D721Med (cell line): Measurements from ENCODE around the gene WRNIP1.

Experiments used
- DNase-seq: peaks from one replicate; pipeline ENCODE4 v3.0.0; 2011; ENCODE audit warnings: low spot score; ENCODE audit not compliant: insufficient read length
- FAIRE-seq: peaks from 2 replicates; lab custom pipeline; 2011; peaks lifted over from hg19 to GRCh38; lab: Jason Lieb, UNC
- TF ChIP-seq, protein P1 (sequence below): IDR thresholded peaks from 2 replicates; pipeline ENCODE4 v1.5.1; 2012; ENCODE audit warnings: mild to moderate bottlenecking, control low read depth; ENCODE audit not compliant: insufficient read depth; ENCODE audit errors: missing control alignments

Gene WRNIP1

DNA sequence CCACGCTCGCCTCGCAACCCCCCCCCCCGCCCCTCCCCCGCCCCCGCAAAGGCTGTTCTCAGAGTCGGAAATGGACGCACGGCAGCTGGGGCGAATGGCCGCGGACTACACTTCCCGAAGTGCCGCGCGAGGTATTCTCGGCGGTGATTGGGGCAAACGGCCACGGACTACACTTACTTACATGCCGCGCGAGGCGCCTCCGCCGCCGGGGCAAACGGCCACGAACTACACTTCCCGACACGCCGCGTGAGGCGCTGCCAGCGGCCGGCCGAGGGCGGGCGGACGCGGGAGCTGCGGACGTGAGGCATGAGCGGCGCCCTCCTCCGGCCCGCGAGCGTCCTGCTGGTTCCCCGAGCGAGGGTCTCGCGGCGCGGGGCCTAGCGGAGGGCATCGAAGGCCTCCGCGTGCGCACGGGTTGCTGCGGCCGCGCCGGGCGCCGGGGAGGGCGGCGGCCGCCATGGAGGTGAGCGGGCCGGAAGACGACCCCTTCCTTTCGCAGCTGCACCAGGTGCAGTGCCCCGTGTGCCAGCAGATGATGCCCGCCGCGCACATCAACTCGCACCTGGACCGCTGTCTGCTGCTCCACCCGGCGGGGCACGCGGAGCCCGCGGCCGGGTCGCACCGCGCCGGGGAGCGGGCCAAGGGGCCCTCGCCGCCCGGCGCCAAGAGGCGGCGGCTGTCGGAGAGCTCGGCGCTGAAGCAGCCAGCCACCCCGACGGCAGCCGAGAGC, at the start of gene WRNIP1:
WRNIP1 (plus strand) TSS at position 228 of the 730 bp plus-strand sequence; CDS start at position 458, 230 bp downstream.
- TF ChIP-seq, protein P1, sequence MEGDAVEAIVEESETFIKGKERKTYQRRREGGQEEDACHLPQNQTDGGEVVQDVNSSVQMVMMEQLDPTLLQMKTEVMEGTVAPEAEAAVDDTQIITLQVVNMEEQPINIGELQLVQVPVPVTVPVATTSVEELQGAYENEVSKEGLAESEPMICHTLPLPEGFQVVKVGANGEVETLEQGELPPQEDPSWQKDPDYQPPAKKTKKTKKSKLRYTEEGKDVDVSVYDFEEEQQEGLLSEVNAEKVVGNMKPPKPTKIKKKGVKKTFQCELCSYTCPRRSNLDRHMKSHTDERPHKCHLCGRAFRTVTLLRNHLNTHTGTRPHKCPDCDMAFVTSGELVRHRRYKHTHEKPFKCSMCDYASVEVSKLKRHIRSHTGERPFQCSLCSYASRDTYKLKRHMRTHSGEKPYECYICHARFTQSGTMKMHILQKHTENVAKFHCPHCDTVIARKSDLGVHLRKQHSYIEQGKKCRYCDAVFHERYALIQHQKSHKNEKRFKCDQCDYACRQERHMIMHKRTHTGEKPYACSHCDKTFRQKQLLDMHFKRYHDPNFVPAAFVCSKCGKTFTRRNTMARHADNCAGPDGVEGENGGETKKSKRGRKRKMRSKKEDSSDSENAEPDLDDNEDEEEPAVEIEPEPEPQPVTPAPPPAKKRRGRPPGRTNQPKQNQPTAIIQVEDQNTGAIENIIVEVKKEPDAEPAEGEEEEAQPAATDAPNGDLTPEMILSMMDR, result peak; percentile 52
- DNase-seq, result peak; percentile 71
- FAIRE-seq, result no peak

- DNase-seq (no peak), FAIRE-seq (no peak)
- TF ChIP-seq, protein P1, result no peak
These were observed 49.5 kb upstream of the WRNIP1 start for GRCh38 chr6:2715737-2716136.

DNA sequence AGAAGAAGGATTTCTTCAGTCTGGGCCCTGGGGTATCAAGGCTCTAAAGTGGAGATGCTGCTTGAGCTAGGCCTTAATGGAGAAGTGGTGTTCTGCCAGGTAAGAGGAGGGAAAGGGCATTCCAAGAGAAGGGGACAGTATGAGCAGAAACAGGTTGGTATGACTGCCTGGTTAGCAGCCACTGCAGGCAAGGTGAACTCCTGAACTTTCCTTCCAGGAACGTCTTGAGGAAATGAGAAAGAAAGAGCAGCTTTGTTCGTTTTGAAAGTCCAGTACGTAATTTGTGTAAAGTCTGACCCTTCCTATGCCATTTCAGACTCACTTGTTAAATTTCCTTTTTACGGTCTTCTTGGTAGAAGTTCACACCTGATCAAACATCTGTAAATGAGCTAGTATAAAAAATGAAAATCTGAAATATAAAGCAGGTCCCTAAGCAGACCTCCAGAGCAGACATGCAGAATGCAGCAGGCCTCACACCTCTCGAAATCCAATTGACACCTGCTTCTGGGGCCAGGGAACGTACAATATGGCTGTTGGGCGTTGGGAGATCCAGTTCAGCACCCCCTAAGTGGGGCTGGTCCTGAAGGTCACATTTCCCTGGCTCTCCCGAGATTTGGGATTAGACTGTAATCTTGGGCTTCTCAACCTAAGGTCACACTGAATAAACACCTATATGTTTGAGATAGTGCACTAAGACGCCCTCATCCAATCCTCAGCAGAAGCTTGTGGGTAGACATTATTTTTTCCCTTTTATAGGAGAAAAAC, 48.1 kb upstream of the WRNIP1 start:
- DNase-seq (no peak), FAIRE-seq (no peak)
- TF ChIP-seq, protein P1, result no peak

GRCh38 chr6:2718334-2719092, 46.7 kb upstream of the WRNIP1 start:
- FAIRE-seq (no peak), DNase-seq (no peak)

DNA sequence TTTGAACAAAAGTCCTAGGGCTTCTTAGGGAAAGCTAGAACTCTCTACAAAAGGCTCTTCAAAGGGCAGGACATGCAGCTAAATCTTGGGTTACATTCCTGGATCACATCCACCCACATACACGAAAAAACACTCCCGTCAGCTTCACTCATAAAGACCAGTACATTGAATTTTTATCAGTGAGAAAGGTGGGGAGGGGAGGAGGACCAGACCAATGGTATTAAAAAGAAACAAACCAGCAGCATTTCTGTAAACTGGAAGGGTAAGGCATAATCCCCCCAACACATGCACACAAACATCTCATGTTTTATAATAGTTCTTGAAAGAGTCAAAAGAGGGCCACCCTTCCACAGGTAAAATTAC, 46.1 kb upstream of the WRNIP1 start:
- TF ChIP-seq, protein P1, result no peak
- DNase-seq (no peak), FAIRE-seq (no peak)

More at GRCh38 chr6:2718334-2719092, 46.7 kb upstream of the WRNIP1 start:
- TF ChIP-seq, protein P1, result no peak

GRCh38 chr6:2721219-2721618, 44.0 kb upstream of the WRNIP1 start:
- TF ChIP-seq, protein P1, result no peak
- FAIRE-seq (no peak), DNase-seq (no peak)
